Right kidney (tissue), 9 donors: ENCODE measurements around the gene TMEM119.

Source experiments
- DNase-seq: peaks from one replicate; pipeline ENCODE4 v3.0.0-alpha.2; 2016
- long read RNA-seq, 8 donors: transcript quantifications; one replicate each; lab custom pipeline, GENCODE V29; 2026

TMEM119 gene
- long read RNA-seq, donor 1, transcript TMEM119-201 (2 exons, 2,707 nt) = major isoform, 6 of 6 reads
- long read RNA-seq, donor 1, partial matches to known transcripts = 0 of 6 reads
- long read RNA-seq, donor 1, other reads (novel, unspliced or antisense) = 0 of 6 reads
- long read RNA-seq, donor 2, partial matches to known transcripts = 0 of 5 reads
- long read RNA-seq, donor 2, other reads (novel, unspliced or antisense) = 0 of 5 reads
- long read RNA-seq, donor 3, partial matches to known transcripts = 0 of 3 reads
- long read RNA-seq, donor 3, other reads (novel, unspliced or antisense) = 0 of 3 reads
- long read RNA-seq, donor 4, partial matches to known transcripts = 0 of 1 reads
- long read RNA-seq, donor 4, other reads (novel, unspliced or antisense) = 0 of 1 reads
- long read RNA-seq, donor 5, partial matches to known transcripts = 0 of 4 reads
- long read RNA-seq, donor 5, other reads (novel, unspliced or antisense) = 0 of 4 reads
- long read RNA-seq, donor 6, transcript TMEM119-201 (2 exons, 2,707 nt) = major isoform, 5 of 5 reads
- long read RNA-seq, donor 6, partial matches to known transcripts = 0 of 5 reads
- long read RNA-seq, donor 6, other reads (novel, unspliced or antisense) = 0 of 5 reads
- long read RNA-seq, donor 7, transcript TMEM119-201 (2 exons, 2,707 nt) = major isoform, 11 of 11 reads
- long read RNA-seq, donor 7, partial matches to known transcripts = 0 of 11 reads
- long read RNA-seq, donor 7, other reads (novel, unspliced or antisense) = 0 of 11 reads
- long read RNA-seq, donor 8, transcript TMEM119-201 (2 exons, 2,707 nt) = major isoform, 5 of 6 reads
- long read RNA-seq, donor 8, partial matches to known transcripts = 0 of 6 reads
- long read RNA-seq, donor 8, other reads (novel, unspliced or antisense) = 0 of 6 reads

GRCh38 chr12:108597559-108598471 is at the start of gene TMEM119:
Gene TMEM119 (minus strand): TSS chr12:108598084. CDS start chr12:108592383, 5,701 bp downstream.
- peak; percentile 62 for DNase-seq

- DNase-seq = no peak
Measured at GRCh38 chr12:108646600-108647579, 49.0 kb upstream of the TMEM119 start.

GRCh38 chr12:108645686-108646599 is 48.1 kb upstream of the TMEM119 start:
- DNase-seq = no peak

- DNase-seq = no peak
Measured at GRCh38 chr12:108644811-108645120, 46.9 kb upstream of the TMEM119 start.

- no peak for DNase-seq
Measured at GRCh38 chr12:108643941-108644810, 46.3 kb upstream of the TMEM119 start.

GRCh38 chr12:108642899-108643654 is 45.2 kb upstream of the TMEM119 start:
- no peak for DNase-seq

- no peak for DNase-seq
Measured at GRCh38 chr12:108642269-108642870, 44.5 kb upstream of the TMEM119 start.

- no peak for DNase-seq
Measured at GRCh38 chr12:108641446-108642268, 43.8 kb upstream of the TMEM119 start.

GRCh38 chr12:108640802-108641445 is 43.0 kb upstream of the TMEM119 start:
- DNase-seq = no peak

- DNase-seq = no peak
Measured at GRCh38 chr12:108638997-108639822, 41.3 kb upstream of the TMEM119 start.

- DNase-seq = no peak
Measured at GRCh38 chr12:108638141-108638827, 40.4 kb upstream of the TMEM119 start.

GRCh38 chr12:108637222-108637971 is 39.5 kb upstream of the TMEM119 start:
- no peak for DNase-seq

- no peak for DNase-seq
Measured at GRCh38 chr12:108635997-108636808, 38.3 kb upstream of the TMEM119 start.
